Epithelial cell of proximal tubule (primary cell): ENCODE data around the gene BAZ2B. TPM values are rescaled to one million over a fixed set of nuclear protein-coding genes. Genes with fewer than 3 reads are reported as not detected.

Source experiments
- DNase-seq: peaks from one replicate; pipeline ENCODE4 v3.0.0-alpha.2; 2011; ENCODE audit warnings: low read depth
- H3K4me3 ChIP-seq: 2 replicates; pipeline ENCODE4 v1.5.1; 2011; ENCODE audit warnings: low read depth, mild to moderate bottlenecking, low read length
- total RNA-seq: library from RNA; depleted of rRNA; stranded (reverse); fragments of >200 nt; gene quantifications from 2 replicates; pipeline ENCODE4 v1.2.3, GENCODE V29; 2015
- TF ChIP-seq, protein P1 (sequence below): conservative IDR thresholded peaks from 2 replicates; pipeline ENCODE4 v1.5.1; 2012; ENCODE audit warnings: low read depth, mild to moderate bottlenecking, low read length

The BAZ2B gene
- total RNA-seq, 1 donor from 2014 or later: 34.1 TPM

- TF ChIP-seq, protein P1, sequence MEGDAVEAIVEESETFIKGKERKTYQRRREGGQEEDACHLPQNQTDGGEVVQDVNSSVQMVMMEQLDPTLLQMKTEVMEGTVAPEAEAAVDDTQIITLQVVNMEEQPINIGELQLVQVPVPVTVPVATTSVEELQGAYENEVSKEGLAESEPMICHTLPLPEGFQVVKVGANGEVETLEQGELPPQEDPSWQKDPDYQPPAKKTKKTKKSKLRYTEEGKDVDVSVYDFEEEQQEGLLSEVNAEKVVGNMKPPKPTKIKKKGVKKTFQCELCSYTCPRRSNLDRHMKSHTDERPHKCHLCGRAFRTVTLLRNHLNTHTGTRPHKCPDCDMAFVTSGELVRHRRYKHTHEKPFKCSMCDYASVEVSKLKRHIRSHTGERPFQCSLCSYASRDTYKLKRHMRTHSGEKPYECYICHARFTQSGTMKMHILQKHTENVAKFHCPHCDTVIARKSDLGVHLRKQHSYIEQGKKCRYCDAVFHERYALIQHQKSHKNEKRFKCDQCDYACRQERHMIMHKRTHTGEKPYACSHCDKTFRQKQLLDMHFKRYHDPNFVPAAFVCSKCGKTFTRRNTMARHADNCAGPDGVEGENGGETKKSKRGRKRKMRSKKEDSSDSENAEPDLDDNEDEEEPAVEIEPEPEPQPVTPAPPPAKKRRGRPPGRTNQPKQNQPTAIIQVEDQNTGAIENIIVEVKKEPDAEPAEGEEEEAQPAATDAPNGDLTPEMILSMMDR: no peak
- DNase-seq: no peak
- no peak overlapping the region for H3K4me3 ChIP-seq
Measured at GRCh38 chr2:159396799-159397198, 219.5 kb downstream of the BAZ2B start.

DNA sequence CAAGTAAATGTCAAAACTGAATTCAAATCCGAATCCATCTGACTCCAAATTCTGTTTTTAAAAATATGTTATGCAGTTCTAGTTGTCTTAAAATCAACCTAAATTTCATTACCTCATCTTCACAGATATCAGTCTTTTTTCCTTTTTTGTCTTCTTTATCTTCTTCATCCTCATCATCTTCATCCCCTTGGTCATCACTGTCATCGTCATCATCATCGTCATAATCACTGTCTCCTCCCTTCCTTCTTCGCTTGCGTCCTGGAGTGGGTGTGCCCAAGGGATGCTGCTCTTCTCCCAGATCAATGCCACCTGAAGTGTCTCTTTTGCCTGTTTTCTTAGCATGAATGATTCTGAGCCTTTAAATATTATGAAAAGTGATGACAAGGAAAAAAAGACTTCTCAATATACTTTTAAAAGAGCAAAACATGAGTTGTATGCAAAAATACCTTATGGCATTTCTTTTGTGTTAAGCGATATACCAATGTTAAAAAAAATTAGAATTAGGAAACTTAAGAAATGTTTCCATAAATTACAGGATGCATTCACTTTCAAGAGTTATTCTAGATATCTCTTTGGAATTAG, 233.8 kb downstream of the BAZ2B start:
- H3K4me3 ChIP-seq: no peak overlapping the region
- DNase-seq: no peak
- TF ChIP-seq, protein P1: no peak

GRCh38 chr2:159381574-159381973, 234.8 kb downstream of the BAZ2B start:
- TF ChIP-seq, protein P1: no peak
- no peak overlapping the region for H3K4me3 ChIP-seq
- DNase-seq: peak; percentile 91

DNA sequence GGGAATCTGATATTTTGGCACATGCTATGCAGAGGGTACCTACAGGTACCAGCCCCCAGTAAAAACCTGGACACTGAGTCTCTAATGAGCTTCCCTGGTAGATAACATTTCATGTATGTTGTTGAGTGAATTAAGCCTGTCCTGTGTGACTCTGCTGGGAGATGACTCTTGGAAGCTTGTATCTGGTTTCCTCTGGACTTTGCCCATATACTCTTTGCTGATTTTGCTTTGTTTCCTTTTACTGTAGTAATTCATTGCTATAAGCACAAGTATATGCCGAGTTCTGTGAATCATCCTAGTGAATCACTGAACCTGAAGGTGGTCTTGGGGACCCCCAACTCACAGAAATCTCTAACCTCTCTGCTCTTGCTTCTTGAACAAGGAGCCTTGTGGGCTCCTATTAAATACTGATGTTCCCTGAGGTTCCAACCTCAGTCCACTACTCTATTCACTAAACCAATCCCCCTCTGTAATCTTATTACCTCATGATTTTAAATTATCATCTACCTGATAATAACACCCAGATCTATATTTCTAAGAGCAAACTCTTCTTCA, 235.6 kb downstream of the BAZ2B start:
- DNase-seq: no peak
- no peak overlapping the region for H3K4me3 ChIP-seq
- TF ChIP-seq, protein P1: no peak

DNA sequence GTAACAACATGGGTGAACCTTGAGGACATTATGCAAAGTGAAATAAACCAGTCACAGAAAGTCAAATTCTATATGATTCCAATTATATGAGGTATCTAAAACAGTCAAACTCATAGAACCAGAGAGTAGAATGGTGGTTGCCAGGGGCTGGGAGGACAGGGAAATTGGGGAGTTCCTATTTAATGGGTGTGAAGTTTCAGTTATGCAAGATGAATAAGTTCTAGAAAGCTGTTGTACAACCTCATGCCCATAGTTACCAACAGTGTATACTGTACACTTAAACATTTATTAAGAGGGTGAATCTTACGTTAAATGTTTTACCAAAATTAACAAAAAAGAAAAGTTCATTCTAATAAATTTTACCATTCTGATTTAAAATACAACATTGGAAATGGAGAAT, 237.2 kb downstream of the BAZ2B start:
- TF ChIP-seq, protein P1: no peak
- no peak overlapping the region for H3K4me3 ChIP-seq
- DNase-seq: no peak

DNA sequence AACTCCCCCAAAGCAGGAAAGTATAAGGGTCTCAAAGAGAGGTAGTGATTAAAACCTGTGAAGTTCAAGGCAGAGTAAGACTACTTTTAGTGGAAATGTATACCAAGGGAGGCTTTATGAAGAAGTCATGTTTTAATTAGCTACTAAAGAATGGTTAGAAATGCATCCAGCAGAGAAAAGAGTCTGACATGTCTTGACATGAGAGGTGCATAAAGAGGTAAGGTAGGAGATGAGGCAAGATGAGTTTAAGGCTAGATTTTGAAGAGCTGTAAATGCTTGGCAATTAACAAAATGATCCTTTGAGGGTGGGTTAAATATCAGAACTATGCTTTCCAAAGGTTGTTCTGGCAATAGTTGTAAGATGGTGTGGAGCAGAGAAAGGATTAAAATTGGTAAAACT, 241.1 kb downstream of the BAZ2B start:
- no peak overlapping the region for H3K4me3 ChIP-seq
- DNase-seq: no peak
- TF ChIP-seq, protein P1: no peak

- no peak for DNase-seq
- TF ChIP-seq, protein P1: no peak
- no peak overlapping the region for H3K4me3 ChIP-seq
Measured at GRCh38 chr2:159371506-159371905, 244.8 kb downstream of the BAZ2B start.
